Tibial artery (tissue), 4 donors: ENCODE results near the gene WNT3A.

ENCODE experiments used
- DNase-seq, 2 donors: peaks; one replicate each; pipeline ENCODE4 v3.0.0-alpha.2; 2019
- H3K27ac ChIP-seq, 2 donors: fragments of 200-600 bp; sonication (generic) in 1 of 2; 1 replicate in 1 of 2; 2 replicates in 1 of 2; pipeline ENCODE4 v1.5.1; 2018 to 2019; ENCODE audit warnings: mild to moderate bottlenecking in 1 of 2
- H3K27me3 ChIP-seq, 2 donors: fragments of 200-600 bp; sonication (generic) in 1 of 2; one replicate each; pipeline versions ENCODE4 v1.5.1 to v1.6.0; 2016 to 2019
- H3K36me3 ChIP-seq, 3 donors: fragments of 200-600 bp; sonication (generic) in 2 of 3; one replicate each; pipeline ENCODE4 v1.5.1; 2016 to 2019; ENCODE audit warnings: mild to moderate bottlenecking in 2 of 3
- H3K4me1 ChIP-seq, 4 donors: fragments of 200-600 bp; sonication (generic) in 2 of 4; 1 replicate in 3 of 4; 2 replicates in 1 of 4; pipeline ENCODE4 v1.5.1; 2016 to 2019
- H3K4me3 ChIP-seq, 2 donors: fragments of 200-600 bp; sonication (generic) in 1 of 2; 1 replicate in 1 of 2; 2 replicates in 1 of 2; pipeline ENCODE4 v1.5.1; 2018 to 2019; ENCODE audit warnings: mild to moderate bottlenecking in 2 of 2
- H3K9me3 ChIP-seq, 3 donors: fragments of 200-600 bp; sonication (generic) in 1 of 3; one replicate each; pipeline ENCODE4 v1.5.1; 2016 to 2019
- intact Hi-C: fragments of 100-400 bp; cut with DNase I; formaldehyde crosslinking; loops from one replicate; pipeline ENCODE4 v1.15.0; 2023; ENCODE audit warnings: low total_unique reads
- TF ChIP-seq, protein P1 (sequence below), 2 experiments: fragments of 200-600 bp in 1 of 2; fragments of 450-650 bp in 1 of 2; IDR thresholded peaks; one replicate each; pipeline ENCODE4 v1.5.1; 2017 to 2019; ENCODE audit warnings: antibody characterized with exemption in 2 of 2, mild to moderate bottlenecking in 1 of 2, moderate library complexity in 1 of 2

WNT3A gene

GRCh38 chr1:228012555-228012954, 5.8 kb downstream of the WNT3A start:
- H3K4me1 ChIP-seq = peaks cover 0 to 9% (median 0%) of the 10 kb centered on the region in 4 donors
- no peaks in the 10 kb centered on the region for H3K36me3 ChIP-seq
- no peak overlapping the region for H3K4me3 ChIP-seq
- DNase-seq = peak in 1 of 2 donors; percentile 31
- peaks cover 0 to 47% of the 10 kb centered on the region in 2 donors for H3K27me3 ChIP-seq
- intact Hi-C loops = no loop called here
- no peaks in the 10 kb centered on the region for H3K9me3 ChIP-seq
- TF ChIP-seq, protein P1, sequence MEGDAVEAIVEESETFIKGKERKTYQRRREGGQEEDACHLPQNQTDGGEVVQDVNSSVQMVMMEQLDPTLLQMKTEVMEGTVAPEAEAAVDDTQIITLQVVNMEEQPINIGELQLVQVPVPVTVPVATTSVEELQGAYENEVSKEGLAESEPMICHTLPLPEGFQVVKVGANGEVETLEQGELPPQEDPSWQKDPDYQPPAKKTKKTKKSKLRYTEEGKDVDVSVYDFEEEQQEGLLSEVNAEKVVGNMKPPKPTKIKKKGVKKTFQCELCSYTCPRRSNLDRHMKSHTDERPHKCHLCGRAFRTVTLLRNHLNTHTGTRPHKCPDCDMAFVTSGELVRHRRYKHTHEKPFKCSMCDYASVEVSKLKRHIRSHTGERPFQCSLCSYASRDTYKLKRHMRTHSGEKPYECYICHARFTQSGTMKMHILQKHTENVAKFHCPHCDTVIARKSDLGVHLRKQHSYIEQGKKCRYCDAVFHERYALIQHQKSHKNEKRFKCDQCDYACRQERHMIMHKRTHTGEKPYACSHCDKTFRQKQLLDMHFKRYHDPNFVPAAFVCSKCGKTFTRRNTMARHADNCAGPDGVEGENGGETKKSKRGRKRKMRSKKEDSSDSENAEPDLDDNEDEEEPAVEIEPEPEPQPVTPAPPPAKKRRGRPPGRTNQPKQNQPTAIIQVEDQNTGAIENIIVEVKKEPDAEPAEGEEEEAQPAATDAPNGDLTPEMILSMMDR (IDR thresholded peaks at IDR 0.05) = no peak
- H3K27ac ChIP-seq = no peak overlapping the region

DNA sequence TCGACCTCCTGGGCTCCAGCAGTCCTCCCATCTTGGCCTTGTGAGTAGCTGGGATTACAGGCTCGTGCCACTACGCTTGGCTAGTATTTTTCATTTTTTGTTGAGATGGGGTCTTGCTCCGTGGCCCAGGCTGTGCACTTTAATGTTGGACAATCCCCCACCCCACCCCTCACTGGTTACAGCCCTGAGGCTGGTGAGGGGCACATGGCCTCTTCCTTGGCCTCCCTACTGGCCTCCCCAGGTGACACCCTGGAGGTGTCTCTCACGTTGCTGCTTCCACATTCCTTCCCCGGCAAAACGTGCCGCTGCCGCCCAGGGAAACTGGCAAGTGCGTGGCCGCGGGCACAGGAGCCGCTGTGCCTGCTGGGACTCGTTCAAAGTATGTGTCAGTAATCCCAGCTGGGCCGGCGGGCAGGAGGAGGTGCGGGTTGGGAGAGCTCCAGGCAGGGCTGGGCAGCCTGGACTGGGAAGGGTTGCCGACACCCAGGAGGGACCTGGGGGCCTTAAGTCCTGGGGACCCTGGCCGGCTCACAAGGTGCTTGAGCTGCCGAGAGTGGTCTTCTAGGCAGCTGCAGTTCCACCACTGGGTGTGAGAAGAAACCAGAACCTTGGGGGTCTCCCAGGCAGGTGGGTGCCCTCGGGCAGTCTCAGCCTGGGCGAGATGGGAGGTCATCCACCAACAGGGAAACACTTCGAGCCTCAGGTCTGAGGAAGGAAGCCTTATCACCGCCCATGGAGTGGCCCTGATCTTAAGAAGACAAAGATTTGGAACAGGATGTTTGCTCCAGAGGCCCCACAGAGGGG, 6.5 kb downstream of the WNT3A start:
- Histone ChIP-seq H3K27me3 (peaks cover 0 to 39% of the 10 kb centered on the region in 2 donors), H3K27ac (no peak overlapping the region), H3K9me3 (no peaks in the 10 kb centered on the region), H3K4me1 (peaks cover 0 to 8% (median 0%) of the 10 kb centered on the region in 4 donors), H3K4me3 (no peak overlapping the region), H3K36me3 (no peaks in the 10 kb centered on the region)
- TF ChIP-seq, protein P1 (IDR thresholded peaks at IDR 0.05) = no peak
- intact Hi-C loops = no loop called here
- DNase-seq = peak in 1 of 2 donors; percentile 59

DNA sequence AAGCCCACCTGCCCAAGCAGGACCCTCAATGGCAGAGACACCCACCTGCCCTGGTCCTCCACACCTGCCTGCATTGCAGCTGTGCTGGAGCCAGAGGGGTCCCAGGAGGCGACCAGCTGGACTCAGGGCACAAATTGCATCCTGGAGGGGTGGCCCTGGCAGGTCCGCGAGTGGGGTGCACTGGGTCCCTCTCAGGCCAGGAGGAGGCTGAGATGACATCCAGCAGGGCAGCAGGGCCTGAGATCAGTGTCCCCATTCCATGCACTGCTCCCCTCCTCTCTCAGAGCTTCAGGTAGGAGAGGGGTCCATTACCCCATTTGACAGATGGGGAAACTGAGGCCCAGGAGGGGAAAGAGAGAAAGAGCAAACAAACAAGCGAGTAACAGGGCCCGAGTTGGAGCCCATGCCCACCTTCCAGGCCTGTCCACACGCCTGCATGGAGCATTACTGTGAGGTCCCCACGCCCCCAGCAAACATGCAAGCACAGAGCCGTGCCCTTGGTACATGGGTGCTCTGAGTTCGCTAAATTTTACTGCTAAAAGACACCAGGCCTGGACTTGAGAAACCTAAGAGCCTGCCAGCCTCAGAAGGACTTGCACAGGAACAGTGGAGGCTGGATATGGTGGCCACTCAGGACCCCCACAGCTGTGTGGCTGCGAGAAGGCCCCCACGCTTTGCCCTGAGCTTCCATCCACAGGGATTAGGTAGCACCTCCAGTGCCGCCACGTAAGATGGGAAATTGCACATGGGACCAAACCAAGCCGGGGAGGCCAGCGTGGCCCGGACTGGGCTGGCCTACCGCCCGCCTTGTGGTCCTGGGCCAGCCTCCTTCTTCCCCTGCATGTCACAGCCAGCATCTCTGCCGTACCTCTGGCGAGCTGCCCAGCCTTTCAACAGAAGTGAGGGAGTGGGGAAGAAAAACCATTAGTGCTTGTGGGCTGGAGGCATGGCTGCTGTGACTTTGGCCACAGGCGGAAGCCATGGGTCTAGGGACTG, 7.4 kb downstream of the WNT3A start:
- no peak overlapping the region for H3K4me3 ChIP-seq
- TF ChIP-seq, protein P1 (IDR thresholded peaks at IDR 0.05) = no peak
- no peaks in the 10 kb centered on the region for H3K36me3 ChIP-seq
- DNase-seq = peak in 1 of 2 donors; percentile 45
- peaks cover 0 to 4% (median 0%) of the 10 kb centered on the region in 4 donors for H3K4me1 ChIP-seq
- no peak overlapping the region for H3K27ac ChIP-seq
- intact Hi-C loops = no loop called here
- H3K9me3 ChIP-seq = no peaks in the 10 kb centered on the region
- H3K27me3 ChIP-seq = peaks cover 0 to 30% of the 10 kb centered on the region in 2 donors

DNA sequence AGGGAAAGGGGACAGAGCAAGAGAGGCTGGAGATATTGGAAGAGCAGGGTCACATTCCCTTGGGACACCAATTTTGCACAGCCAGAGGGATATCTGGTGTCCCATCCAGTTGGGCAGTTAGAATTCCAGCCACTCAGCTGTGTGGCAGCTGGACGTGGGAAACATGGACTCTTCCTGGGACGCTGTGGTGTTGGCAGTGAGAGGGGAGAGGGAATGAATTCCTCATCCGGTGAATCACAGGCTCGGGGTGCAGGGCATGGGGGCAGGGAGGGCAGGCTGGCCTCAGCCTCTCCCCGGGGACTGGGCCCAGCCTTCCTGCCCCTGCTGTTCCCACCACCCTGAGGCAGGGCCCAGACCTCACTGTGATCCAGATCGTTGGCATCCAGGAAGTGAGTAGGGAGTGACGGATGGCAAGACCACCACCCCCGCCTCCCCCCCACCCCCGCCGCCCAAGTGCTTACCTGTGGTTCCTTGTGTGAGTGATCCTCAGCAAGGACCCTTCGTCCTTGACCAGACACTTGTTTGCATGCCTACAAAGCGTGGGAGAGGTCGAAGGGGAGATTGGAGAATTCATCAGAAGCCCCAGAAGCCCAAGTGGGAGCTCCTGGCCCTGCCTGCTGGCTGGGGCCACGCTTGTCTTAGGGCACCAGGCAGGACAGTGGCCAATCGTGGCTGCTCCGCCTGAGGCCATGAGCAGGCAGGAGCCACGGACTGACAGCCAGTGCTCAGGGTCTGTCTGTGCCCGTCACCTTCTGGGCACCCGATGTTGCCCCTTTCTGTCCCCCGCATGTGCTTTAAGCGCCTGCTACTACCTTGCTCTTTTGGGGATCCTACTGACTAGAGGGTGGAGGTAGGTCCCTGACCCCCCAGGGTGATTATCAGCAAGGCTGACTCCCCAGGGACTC, 8.7 kb downstream of the WNT3A start:
- Histone ChIP-seq H3K27ac (no peak overlapping the region), H3K36me3 (no peaks in the 10 kb centered on the region), H3K4me3 (no peak overlapping the region), H3K27me3 (peaks cover 0 to 18% of the 10 kb centered on the region in 2 donors), H3K9me3 (no peaks in the 10 kb centered on the region), H3K4me1 (no peaks in the 10 kb centered on the region)
- intact Hi-C loops = no loop called here
- TF ChIP-seq, protein P1 (IDR thresholded peaks at IDR 0.05) = no peak
- DNase-seq = peak in 1 of 2 donors; percentile 33

- intact Hi-C loops = no loop called here
- peak in 1 of 2 donors; percentile 35 for DNase-seq
Measured at GRCh38 chr1:228016181-228016510, 9.3 kb downstream of the WNT3A start.

More at GRCh38 chr1:228016181-228016510, 9.3 kb downstream of the WNT3A start:
- no peak overlapping the region for H3K4me3 ChIP-seq
- no peaks in the 10 kb centered on the region for H3K36me3 ChIP-seq
- H3K27me3 ChIP-seq = peaks cover 0 to 16% of the 10 kb centered on the region in 2 donors
- H3K4me1 ChIP-seq = no peaks in the 10 kb centered on the region
- H3K9me3 ChIP-seq = no peaks in the 10 kb centered on the region
- TF ChIP-seq, protein P1 (IDR thresholded peaks at IDR 0.05) = no peak
- H3K27ac ChIP-seq = no peak overlapping the region
